DND-41 (cell line): ENCODE measurements around the gene CAVIN2.

Experiments used
- EZH2 ChIP-seq: IDR thresholded peaks from 3 replicates; pipeline ENCODE4 v1.6.1; 2012; ENCODE audit warnings: borderline replicate concordance, low read depth, mild to moderate bottlenecking, moderate library complexity, low read length, inconsistent platforms; ENCODE audit not compliant: severe bottlenecking
- TF ChIP-seq, protein P1 (sequence below): IDR thresholded peaks from 2 replicates; pipeline ENCODE4 v1.5.1; 2012; ENCODE audit warnings: borderline replicate concordance, low read length, moderate library complexity, mild to moderate bottlenecking; ENCODE audit not compliant: poor library complexity, severe bottlenecking; ENCODE audit errors: extremely low read depth

DNA sequence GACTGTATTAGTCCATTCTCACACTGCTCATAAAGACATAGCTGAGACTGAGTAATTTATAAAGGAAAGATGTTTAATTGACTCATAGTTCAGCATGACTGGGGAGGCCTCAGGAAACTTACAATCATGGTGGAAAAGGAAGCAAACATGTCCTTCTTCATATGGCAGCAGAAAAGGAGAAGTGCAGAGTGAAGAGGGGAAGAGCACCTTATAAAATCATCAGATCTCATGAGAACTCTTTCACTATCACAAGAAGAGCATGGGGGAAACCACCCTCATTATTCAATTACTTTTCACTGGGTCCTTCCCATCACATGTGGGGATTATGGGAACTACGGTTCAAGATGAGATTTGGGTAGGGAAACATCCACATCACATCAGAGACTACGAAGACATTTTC, 43.0 kb upstream of the CAVIN2 start:
- TF ChIP-seq, protein P1, sequence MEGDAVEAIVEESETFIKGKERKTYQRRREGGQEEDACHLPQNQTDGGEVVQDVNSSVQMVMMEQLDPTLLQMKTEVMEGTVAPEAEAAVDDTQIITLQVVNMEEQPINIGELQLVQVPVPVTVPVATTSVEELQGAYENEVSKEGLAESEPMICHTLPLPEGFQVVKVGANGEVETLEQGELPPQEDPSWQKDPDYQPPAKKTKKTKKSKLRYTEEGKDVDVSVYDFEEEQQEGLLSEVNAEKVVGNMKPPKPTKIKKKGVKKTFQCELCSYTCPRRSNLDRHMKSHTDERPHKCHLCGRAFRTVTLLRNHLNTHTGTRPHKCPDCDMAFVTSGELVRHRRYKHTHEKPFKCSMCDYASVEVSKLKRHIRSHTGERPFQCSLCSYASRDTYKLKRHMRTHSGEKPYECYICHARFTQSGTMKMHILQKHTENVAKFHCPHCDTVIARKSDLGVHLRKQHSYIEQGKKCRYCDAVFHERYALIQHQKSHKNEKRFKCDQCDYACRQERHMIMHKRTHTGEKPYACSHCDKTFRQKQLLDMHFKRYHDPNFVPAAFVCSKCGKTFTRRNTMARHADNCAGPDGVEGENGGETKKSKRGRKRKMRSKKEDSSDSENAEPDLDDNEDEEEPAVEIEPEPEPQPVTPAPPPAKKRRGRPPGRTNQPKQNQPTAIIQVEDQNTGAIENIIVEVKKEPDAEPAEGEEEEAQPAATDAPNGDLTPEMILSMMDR = no peak
- TF ChIP-seq EZH2 = no peak
